LNCaP clone FGC (cell line): ENCODE results near the gene HSPA4.

Experiments
- DNase-seq: peaks from one replicate; pipeline ENCODE4 v3.0.0-alpha.2; 2011; ENCODE audit warnings: low read depth
- H3K4me3 ChIP-seq: 2 replicates; pipeline ENCODE4 v1.5.1; 2011; ENCODE audit warnings: mild to moderate bottlenecking, low read depth, low read length, control low read depth
- TF ChIP-seq, protein P1 (sequence below): IDR thresholded peaks from 2 replicates; pipeline ENCODE4 v1.5.1; 2012; ENCODE audit warnings: mild to moderate bottlenecking; ENCODE audit not compliant: control insufficient read depth, insufficient read depth; ENCODE audit errors: extremely low read depth

Gene HSPA4

DNA sequence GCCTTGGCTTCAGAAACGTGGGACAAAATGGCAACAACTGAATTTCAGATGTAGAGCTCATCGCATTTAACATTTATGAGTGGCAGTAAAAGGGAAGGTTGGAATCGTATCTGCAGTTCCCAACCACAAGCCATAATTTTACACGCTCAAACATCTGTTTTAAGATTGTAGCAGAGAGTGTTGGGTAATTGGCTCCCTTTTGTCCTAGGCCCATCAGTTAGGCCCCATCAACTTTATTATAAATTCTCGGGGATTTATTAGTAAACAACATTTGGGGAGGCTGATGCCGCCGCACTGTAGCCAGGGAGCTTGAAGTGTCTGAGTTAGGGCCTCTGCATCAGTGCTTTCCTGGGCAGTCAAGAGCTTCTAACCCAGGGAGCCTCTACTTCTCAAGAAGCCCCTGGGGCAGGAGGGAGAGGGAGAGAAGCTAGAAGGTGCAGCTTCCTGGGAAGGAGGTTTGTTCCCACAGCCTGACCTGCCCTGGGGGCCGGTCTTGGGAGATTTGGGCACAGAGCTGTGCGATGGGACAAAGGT is 66.2 kb downstream of the HSPA4 start:
- no peak for DNase-seq
- TF ChIP-seq, protein P1, sequence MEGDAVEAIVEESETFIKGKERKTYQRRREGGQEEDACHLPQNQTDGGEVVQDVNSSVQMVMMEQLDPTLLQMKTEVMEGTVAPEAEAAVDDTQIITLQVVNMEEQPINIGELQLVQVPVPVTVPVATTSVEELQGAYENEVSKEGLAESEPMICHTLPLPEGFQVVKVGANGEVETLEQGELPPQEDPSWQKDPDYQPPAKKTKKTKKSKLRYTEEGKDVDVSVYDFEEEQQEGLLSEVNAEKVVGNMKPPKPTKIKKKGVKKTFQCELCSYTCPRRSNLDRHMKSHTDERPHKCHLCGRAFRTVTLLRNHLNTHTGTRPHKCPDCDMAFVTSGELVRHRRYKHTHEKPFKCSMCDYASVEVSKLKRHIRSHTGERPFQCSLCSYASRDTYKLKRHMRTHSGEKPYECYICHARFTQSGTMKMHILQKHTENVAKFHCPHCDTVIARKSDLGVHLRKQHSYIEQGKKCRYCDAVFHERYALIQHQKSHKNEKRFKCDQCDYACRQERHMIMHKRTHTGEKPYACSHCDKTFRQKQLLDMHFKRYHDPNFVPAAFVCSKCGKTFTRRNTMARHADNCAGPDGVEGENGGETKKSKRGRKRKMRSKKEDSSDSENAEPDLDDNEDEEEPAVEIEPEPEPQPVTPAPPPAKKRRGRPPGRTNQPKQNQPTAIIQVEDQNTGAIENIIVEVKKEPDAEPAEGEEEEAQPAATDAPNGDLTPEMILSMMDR = no peak
- no peak overlapping the region for H3K4me3 ChIP-seq

DNA sequence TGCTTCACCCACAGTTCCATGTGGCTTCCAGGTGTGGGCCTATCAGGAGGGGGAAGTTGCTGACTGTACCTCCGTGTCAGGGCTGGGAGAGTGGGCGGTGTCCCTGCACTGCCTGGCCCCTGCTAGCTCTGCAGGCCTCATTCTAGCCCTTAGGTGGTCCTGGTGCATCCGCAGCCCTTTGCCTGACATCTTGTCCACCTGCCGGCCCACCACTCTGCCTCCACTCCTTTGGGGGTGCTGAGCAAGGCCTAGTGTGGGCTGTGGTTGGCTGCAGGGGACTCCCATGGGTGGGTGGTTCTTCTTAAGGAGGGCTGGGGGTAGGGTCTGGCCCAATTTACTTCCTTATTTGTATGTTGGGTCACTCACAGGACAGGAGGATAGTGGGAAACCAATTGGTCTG is 66.9 kb downstream of the HSPA4 start:
- DNase-seq = no peak
- TF ChIP-seq, protein P1 = no peak

DNA sequence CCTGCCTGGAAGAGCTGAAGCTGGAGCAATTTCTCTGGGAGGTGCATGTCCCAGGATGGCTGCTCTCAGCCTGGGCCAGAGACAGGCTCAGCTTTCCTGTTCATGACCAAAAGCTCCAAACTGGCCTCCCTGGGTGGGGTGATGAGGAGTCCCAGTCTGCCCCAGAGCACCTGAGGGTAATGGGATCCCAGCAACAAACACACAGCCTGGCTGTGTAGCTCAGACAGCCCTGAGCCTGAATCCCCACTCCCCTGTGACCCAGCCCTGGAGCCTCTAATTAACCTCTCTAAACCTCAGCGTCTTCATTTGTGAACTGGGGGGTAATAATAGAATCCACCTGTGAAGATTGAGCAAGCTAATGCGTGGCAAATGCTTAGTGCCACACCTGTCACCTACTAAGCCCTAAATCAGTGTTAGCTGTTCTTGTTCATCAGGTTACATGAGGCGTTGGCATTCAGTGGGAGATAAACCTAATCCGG is 67.5 kb downstream of the HSPA4 start:
- DNase-seq = no peak
- TF ChIP-seq, protein P1 = no peak
- H3K4me3 ChIP-seq = no peak overlapping the region

More for the DNA sequence above, 66.9 kb downstream of the HSPA4 start:
- no peak overlapping the region for H3K4me3 ChIP-seq

DNA sequence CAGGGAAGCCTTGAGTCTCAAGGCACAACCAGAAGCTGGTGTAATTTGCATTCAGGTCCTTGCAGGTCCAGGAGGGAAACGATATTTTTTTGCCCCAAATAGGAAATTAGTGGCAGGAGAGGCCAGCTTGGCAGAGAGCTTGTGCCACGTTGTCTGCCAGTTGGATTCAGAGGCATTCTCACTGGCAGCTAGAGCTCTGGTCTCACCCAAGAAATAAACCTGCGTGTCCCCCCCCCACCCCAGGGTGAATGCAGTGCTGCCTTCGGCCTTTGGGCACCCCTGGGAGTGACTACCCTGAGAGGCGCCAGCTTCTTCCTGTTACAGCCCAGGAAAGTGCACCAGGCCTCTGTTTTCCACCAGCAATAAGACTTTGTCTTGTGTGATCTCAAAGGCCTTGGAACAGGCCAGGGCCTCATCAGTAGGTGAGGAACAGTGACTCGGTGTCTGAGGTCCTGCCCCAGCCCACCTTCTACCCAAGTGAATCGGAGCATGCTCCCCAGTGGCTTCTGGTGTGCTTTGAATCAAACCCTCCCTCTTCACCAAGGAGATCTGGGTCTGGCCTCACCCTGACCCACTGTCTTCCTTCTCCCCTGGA is 68.4 kb downstream of the HSPA4 start:
- TF ChIP-seq, protein P1 = no peak
- DNase-seq = no peak

DNA sequence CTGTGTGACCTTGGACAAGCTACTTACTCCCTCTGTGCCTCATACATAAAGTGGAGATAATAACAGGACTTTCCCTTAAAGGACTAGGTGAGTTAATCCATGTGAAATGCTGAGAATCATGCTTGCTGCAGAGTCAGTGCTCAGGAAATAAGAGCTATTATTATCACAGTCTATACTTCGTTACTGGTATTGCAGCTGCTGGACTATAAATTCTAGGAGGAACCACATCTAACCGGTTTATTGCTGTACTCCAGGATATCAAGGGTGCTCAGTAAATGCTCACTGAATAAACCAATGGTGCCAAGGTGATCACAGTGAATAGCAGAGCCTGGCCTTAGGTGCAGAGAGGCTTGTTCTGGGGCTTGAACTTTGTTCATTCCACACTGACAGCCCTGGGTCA is 69.3 kb downstream of the HSPA4 start:
- H3K4me3 ChIP-seq = no peak overlapping the region
- no peak for DNase-seq
- TF ChIP-seq, protein P1 = no peak

More for the DNA sequence above, 68.4 kb downstream of the HSPA4 start:
- H3K4me3 ChIP-seq = no peak overlapping the region

DNA sequence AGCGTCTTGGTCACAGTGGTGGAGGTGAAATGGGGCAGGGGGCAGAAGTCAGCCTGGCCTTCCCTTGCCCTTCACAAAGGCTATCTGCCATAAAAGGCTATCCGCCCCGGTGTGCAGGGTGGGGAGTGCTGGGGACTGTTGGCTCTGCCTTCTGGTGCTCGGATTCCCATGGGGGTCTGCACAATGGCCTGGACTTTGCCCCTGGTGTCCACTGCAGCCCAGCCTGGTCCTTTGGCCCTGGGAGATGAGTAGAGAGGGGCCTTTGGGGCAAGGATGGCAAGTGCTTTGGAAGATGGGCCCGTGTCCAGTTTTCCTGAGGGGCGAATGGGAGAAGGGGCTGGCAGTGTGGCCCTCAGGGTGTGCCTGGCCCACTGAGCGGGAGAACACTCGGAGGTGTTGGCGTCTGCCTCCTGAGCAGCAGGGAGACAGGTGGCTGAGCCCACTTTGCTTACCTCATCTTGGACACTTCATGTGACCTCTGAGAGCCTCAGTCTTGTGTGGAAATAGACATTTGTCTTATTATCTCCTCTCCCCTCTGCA is 69.9 kb downstream of the HSPA4 start:
- TF ChIP-seq, protein P1 = no peak
- no peak overlapping the region for H3K4me3 ChIP-seq
- DNase-seq = no peak
